Heart left ventricle (tissue), 13 donors: ENCODE measurements around the gene TAOK1.

Source experiments
- CTCF ChIP-seq, 12 donors: fragments of 200-600 bp; sonication (generic) in 4 of 12; IDR thresholded peaks; one replicate each; pipeline versions ENCODE4 v1.5.0 to v1.8.0; 2018 to 2022; ENCODE audit warnings: antibody characterized with exemption in 12 of 12, mild to moderate bottlenecking in 5 of 12
- POLR2A ChIP-seq, 2 donors: fragments of 450-650 bp; IDR thresholded peaks; one replicate each; pipeline ENCODE4 v1.6.1; 2017; ENCODE audit warnings: antibody characterized with exemption in 2 of 2, mild to moderate bottlenecking in 2 of 2, moderate library complexity in 2 of 2
- donor health status: ischemic (EF 13 %, LVEDD 7.1; RV severe dilation, severe dysfunction).
- donor health status: DM: no; HTN: yes; CAD: no.
- donor health status: DM: no; HTN: no; CAD: no.
- donor health status: ischemic (EF 25% LVEDD 6.9; RV normal size, moderate dysfunction).
- donor health status: ischemic (EF 25% LVEDD 5.7; RV mildly dilated, moderate dysfunction).
- donor health status: ischemic (EF 35%, LVEDD 5.7; RV mildly dilated, moderate dysfunction).
- donor health status: nonischemic (EF 11% LVEDD 7.7; RV severe dilation, severe dysfunction).
- donor health status: DM: yes; HTN: yes; CAD: no.
- donor health status: PGD.
- donor health status: ischemic (EF 29% LVEDD 5.4; RV normal size, mild dysfunction).
- donor health status: nonischemic (EF 23%, LVEDD 6.1; RV moderate dilation, normal function).

- TF ChIP-seq CTCF (IDR thresholded peaks at IDR 0.05) (peak in 1 of 12 donors; percentile 15), POLR2A (IDR thresholded peaks at IDR 0.05) (no peak)
Measured at GRCh38 chr17:29565643-29566472, 175.7 kb downstream of the TAOK1 start.
